Ureter (tissue), 1 donor: Measurements from ENCODE around the gene TIMP3. TPM values are rescaled to one million over a fixed set of nuclear protein-coding genes. Genes with fewer than 3 reads are reported as not detected.
"Not testable (repeated sequence)": the region's sequence is repeated elsewhere in the genome, so short reads cannot be mapped to it uniquely, and the experiment has no call there.

ENCODE experiments used
- DNase-seq: peaks from one replicate; pipeline ENCODE4 v3.0.0-alpha.2; 2020; ENCODE audit warnings: low spot score
- total RNA-seq: library from RNA; stranded (reverse); gene quantifications from one replicate; pipeline ENCODE4 v1.2.4, GENCODE V29; 2023
- donor health status: DM: yes; HTN: yes; CAD: no.

The TIMP3 gene
- total RNA-seq, result 279 TPM

DNA sequence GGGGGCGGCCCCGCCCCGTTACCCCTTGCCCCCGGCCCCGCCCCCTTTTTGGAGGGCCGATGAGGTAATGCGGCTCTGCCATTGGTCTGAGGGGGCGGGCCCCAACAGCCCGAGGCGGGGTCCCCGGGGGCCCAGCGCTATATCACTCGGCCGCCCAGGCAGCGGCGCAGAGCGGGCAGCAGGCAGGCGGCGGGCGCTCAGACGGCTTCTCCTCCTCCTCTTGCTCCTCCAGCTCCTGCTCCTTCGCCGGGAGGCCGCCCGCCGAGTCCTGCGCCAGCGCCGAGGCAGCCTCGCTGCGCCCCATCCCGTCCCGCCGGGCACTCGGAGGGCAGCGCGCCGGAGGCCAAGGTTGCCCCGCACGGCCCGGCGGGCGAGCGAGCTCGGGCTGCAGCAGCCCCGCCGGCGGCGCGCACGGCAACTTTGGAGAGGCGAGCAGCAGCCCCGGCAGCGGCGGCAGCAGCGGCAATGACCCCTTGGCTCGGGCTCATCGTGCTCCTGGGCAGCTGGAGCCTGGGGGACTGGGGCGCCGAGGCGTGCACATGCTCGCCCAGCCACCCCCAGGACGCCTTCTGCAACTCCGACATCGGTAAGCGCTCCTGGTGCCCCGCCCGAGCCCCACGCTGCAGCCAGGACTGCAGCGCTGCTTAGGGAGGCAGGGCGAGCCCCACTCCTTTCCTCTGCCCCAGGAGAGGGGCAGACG lies at the start of gene TIMP3:
TIMP3 (plus strand) TSS at position 169 of the 700 bp plus-strand sequence; CDS start at position 466, 297 bp downstream.
- peak; percentile 88 for DNase-seq

DNA sequence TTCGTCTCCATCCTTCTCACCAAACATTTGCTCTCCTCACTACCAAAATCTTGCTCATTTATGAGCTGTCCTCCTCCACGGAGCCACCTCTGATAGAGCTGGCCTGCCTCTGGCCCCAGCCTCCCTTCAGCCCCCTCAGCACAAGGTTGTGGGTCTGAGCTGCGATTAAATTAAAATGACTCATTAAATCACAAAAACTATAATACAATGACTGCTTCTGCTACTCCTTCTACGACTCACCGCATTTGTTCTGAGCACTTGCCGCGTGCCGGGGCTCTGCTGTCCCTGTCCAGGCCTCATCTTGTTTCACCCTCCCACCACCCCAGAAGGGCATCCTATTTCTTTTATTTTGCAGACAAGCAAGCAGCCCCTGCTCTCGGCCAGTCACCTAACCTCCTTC lies 49.2 kb upstream of the TIMP3 start:
- DNase-seq, result no peak

DNA sequence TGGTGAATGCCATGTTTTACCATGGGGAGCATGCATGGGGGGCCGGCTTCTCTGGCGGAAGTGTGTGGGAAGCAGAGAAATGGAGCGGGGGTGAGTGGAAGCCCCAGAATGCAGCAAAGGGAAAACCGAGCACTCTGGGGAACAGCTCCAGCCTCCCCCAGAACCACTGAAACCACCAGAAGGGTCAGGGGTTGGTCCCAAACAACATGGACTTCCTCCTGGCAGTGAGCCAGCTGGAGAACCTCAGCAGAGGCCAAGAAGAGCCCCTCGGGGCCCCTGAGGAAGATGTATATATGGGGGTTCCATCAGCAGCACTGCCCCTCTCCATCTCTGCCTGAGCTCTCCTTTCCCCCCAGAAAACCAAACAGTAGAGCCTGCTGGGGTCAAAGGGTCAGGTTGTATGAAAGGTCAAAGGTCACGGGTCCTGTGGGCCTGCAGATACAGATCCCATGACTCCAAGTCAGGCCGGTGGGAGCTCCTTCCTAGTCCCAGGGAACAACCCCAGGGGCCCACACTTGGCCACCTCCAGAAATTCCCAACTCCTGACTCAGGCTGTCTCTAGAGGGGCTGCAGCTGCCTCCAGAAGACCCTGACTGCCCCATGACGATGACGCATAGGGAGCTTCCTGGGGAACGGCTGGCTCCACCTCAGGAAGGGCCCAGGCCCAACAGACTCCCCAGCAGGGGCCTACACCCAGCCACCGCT lies 48.5 kb upstream of the TIMP3 start:
- DNase-seq, result no peak

DNA sequence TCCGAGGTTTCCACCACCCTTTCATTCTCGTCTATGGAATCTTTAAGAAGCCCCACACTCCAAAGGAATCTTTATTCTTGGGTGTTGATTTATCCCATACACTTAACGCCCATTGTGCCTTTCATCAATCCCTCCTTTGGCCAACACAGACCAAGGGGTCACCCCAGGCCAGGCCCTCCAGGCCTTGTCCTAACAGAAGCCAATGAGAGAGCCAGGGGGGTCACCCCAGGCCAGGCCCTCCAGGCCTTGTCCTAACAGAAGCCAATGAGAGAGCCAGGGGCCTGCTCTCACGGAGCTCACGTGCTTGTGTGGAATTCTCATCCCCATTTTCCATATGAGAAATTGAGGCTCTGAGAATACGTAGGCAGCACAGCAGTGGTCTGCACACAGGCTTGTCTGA lies 47.9 kb upstream of the TIMP3 start:
- no peak for DNase-seq

DNA sequence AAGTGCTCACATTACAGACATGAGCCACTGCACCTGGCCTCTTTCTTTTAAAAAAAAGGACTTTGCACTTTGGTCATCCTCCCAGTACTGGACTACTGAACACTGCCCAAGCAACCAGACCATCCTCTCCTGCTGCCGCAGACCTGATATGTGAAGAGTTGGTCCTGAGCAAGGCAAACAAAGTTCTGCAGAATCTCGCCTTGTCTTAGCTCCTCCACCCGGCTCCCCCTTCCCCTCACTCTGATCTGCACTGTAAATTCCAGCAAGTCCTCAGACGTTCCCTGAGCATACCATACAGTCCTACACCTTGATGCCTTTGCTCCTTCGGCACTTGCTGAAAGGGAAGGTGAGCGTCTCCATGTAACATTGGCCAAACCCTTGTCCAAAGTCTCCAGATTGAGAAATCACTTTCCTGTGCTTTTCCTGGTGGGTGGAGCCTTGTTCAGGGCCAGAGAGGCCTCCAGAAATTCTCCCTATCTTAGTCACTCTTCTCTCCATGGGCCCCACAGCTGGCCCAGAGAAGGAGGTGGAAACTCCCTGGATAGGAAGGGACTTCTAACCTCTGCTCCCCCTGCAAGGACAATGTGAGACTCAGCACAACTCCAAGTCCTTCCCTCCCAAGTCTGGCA lies 47.0 kb upstream of the TIMP3 start:
- no peak for DNase-seq

DNA sequence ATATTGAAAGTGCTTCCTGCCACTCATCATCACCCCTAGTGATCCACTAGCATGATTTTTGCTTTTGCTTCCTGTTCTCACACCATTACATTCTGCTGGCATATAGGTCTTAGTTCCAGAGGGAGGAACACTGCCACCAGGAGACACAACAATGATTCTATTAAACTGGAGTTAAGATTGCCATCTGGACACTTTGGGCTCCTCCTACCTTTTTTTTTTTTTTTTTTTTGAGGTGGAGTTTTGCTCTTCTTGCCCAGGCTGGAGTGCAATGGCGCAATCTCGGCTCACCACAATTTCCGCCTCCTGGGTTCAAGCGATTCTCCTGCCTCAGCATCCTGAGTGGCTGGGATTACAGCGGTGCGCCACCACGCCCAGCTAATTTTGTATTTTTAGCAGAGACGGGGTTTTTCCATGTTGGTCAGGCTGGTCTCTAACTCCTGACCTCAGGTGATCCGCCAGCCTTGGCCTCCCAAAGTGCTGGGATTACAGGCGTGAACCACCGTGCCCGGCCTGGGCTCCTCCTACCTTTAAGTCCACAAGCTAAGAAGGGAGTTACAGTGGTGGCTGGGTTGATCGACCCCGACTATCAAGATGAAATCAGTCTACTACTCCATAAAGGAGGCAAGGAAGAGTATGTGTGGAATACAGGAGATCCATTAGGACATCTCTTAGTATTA lies 44.3 kb upstream of the TIMP3 start:
- DNase-seq, result not testable (repeated sequence)

DNA sequence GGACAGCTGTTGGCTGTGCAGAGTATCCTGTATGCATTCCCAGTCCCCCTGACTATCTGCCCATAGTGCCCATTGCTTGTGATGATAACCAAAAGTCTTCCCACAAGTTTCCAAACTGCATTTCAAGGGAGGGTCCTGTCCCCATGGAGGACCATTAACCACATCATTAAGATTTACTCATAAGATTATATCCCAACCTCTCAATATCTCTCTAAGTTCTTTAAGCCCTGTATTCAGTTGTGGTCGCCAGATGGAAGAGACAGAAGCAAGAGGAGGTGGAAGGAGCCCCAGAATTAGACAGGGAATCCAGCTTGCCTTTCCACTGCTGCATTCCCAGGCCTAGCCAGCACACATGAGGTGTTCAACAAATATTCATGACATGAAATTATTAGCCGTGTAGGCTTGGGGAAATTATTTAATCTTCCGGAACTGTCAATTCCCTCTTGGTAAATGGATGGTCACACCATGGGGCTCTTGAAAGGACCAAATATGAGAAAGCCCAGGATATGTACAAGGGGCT lies 42.6 kb upstream of the TIMP3 start:
- DNase-seq, result no peak

DNA sequence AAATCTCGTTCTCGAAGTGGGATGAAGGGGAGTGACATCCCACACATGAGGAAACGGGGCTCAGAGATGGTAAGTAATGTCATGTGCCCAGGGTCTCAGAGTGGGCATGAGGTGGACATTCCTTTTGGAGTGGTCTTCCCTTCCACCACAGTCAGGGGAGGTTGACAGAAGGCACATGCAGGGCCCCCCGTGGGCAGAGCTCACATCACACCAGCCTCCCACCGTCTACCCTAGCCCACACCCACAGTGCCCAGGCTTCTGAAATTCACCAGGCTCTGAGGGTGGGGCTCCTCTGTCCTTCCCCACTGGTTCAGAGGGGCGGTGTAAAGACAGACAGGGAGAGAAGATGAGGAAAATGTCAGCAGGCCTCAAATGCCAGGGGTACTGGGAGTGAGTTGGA lies 41.1 kb upstream of the TIMP3 start:
- DNase-seq, result no peak

DNA sequence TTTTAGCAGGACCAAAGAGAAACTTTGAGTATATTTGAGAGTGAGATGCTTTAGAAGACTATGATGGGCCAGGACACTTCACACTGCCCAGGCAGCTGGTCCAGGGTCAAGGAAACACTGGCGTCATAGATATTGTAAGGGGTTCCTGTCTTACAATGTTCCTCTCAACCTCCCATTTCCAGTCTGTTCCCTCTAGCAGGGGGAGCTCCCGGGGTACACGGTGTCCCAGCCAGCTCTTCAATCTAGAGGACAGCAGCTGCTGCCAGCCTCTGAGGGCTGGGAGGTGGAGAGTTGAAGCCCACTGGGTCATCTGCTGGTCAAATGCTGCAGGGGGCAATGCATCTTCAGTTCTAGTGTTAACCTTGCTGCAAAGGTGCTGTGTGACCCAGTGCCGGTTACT lies 40.7 kb upstream of the TIMP3 start:
- DNase-seq, result no peak

DNA sequence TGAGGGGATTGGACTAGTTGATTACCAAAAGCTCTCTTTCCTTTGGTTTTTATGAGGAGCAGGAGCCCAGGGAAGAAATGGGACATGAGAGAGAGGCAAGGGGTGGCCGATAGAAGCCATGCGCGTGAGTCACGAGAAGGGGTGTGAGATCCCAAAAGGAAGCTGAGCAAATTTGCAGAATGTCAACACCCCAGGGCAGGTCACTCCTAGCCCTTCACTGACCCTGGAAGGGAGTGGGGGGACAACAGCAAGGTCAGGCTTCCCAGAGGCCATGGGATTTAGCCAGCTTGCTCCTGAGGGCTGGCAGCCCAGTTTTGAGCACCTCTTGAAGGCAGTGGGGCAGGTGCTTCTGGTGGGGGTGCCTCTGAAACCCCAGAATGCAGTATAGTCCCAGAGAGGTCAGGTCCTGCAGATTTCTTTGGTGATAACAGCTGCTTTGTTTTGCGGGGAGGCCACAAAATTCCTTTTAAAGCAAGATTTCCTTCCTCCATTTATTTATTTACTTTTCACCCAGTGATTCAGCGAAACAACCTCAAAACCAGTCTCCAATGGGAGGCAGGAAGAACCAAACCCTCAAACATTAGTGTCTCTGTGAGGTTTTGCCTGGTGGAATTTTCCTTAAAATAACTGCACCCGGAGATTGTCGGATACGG lies 40.1 kb upstream of the TIMP3 start:
- DNase-seq, result no peak

DNA sequence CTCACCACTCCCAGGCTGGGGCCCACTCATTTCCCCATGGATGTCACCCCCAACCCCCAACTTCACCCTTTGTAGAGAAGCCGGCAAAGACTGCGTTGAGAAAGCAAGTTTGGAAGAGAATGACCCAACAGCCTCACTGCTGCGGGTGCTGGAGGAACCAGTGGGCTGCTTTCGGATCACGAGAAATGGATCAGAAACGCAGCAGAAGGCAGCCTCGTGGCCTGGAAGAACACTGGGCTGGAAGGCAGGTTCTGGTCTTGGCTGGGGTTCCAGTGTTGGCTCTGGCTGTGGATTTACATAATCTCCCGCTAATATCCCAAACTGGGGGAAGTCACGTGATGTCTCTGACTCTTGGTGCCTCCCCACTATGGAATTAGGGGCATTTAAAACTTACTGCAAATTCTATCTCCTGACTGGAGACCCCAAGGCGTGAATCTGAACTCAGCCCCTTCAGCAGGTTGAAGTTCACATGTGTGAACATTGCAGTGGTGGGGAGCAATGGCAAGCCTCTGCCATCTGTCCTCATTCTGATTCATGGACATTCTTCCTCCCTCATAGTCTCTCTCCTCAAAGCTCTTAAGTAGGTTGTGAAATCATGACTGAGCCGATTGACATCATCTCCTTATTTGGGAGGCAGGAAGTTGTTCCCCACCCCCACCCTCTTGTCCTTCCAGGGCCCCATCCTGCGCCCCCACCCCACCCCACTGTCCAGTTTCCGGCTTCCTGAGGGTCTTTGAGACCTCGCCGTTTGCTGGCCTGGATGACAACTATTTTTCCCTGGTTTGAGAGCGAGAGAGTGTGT lies 37.0 kb upstream of the TIMP3 start:
- no peak for DNase-seq

DNA sequence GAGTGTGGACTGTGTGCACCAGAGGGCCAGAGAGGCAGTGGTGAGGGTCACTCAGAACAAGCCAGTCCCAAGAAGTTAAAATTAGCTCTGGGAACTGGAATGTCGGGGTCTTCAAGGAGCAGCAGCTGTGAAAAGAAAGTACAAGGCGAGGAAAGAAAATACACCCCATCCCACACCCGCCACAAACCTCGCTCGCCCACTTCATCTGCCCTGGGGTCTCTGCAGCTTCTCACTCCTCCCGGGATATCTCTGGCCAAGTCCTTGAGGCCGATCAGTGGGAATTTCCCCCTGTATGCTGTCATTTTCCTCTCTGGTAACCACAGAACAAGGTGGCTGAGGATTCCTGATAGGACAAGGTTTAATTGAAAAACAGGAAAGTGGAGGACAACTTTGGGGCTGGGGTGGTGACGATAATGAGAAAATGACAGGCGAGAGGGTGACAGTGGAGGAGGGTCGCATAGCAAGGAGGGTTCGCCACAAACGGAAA lies 36.3 kb upstream of the TIMP3 start:
- no peak for DNase-seq

DNA sequence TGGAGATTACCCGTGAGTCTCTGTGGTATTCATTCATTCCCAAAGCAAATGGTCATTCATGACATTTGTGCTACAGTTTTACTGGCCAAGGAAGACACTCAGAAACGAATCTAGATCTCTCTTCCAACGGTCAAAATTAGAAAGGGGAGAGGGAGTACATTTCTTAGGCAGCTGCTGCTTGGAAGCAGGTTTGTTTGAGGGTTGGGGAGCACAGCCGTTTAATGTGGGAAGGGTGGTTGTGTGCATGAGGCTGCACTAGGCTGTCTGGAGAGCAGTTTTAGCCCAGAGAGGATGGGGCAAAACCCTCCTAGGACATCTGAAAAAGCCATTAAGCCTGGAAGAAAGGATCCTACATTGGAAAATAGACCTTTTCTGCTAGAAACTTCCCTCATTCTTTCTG lies 29.7 kb upstream of the TIMP3 start:
- no peak for DNase-seq

DNA sequence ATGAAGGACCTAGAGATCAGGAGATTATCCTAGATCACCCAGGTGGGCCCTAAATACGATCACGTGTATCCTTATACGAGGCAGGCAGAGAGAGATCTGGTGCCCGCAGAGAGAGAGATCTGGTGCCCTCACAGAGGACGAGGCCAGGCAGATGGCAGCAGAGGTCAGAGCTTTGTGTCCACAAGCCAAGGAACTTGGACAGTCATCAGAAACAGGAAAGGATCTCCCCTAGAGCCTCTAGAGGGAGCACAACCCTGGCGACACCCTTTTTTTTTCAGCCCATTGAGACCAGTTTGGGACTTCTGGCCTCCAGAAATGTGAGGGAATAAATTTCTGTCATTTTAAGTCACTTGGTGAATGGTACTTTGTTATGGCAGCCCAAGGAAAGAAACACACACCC lies 25.5 kb upstream of the TIMP3 start:
- DNase-seq, result no peak

DNA sequence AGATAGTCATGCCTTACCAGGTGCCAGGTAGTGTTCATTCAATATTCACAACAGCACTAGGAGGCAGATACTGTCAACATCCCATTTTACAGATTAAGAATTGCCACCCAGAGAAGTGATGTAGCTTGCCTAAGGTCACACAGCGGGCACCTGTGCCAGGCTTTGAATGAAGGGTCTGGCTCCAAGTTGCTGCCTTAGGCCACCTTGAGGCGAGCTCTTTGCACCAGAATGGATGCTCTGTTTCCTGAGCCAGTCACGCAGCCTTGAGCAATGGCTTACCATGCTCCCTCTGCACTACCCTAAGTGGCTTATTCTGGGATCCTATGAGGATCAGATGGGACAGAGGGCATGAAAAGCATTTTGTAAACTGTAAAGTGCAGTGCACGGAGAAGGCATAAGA lies 25.1 kb upstream of the TIMP3 start:
- DNase-seq, result no peak

DNA sequence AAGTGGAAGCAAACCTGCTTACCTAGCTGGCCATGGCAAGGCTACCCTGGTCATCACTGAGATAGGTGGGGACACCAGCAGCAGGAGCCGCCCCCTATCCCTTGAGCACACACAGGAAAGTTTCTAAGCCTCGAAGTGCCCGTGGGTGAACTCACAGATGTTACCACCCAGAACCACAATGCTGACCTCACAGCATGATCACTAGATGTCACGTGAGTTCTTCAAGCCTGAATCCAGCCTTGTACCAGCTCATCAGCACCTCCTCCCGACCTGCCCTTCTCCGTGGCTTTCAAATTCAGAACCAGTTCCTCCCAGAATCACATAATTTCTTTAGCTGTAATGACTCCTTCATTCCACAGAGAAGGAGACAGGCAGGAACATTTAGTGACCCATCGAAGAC lies 24.7 kb upstream of the TIMP3 start:
- no peak for DNase-seq

DNA sequence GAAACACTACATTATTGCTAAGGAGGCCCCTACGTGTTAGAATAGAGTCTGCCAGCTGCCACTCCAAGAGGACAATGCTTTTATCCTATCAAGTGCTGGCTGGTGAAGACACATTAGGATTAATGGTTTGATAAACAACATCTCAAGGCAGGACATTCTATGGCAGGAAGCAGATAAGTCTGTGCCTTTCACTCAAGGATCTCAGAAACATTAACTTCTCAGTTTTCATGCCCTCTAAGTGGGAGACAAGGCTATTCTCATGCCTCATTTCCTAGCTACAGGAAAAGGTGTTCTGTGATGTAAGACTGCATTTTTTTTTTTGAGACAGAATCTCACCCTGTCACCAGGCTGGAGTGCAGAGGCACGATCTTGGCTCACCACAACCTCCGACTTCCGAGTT lies 23.5 kb upstream of the TIMP3 start:
- no peak for DNase-seq

DNA sequence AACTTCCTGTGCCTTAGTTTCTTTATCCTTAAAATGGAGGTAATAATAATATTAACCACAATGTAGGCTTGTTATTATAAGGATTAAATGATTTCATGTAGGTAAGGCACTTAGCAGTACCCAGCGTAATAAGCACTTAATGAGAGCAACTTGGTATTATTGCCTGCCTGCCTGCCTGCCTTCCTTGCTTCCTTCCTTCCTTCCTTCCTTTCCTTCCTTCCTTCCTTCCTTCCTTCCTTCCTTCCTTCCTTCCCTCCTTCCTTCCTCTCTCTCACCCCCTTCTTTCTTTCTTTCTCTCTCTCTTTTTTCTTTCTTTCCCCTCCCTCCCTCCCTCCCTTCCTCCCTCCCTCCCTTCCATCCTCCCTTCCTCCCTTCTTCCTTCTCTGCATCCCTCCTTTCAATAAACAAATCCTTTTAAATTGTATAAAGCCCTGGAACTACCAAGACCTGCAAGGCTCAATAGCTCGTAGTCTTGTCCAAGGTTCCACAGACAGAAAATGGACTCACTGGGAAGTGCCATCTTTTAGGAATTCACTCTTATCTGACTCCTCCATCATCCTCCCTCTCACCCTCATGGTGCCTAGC lies 20.7 kb upstream of the TIMP3 start:
- DNase-seq, result no peak

DNA sequence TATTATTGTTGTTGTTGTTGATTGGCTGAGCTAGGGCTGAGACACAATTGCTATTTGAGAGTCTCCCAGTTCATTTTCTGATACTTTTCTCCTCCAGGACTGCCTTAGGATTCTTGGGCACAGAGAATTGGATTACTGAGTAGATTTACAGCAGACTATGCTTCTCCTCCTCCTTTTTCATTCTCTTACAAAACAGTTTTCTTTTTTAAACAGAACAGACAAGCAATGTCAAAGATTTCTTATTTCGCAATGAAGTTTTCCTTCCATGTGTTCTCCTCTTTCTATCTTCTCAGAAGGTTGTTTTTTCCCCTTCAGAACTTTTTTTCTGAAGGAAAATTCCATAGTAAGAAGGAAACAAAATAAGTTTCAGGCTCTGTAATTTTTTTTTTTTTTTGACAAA lies 19.8 kb upstream of the TIMP3 start:
- no peak for DNase-seq

DNA sequence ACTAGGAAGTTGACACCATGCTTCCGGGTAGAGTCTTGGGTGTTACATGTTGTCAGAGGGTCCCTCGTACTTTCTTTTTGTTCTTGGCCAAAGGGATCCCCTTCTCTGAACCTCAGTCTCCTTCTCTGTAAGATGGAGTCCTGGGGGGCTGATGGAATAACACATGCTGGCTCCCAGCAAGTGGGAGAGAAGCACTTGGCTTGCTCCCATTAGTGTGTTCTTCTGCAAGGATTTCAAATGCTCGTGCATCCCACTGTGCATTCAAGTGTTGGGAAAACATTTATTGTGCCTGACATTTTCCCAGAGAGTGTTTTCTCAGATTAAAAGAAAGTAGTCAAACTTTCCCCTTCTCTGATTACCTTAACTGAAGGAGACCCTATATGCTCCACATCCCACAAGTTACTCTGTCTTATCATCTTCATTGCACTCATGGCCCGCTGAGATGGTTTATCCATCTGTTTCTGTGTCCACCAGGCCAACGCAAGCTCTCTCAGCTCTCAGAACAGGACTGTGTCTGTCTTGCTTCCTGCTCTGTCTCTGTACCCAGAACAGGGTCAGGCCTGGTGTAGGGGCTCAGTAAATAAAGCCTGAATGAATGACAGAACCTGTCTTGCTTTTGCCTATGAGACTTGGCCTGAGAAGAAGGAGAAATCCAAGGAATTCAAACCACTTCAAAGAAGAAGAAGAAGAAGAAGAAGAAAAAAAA lies 16.0 kb upstream of the TIMP3 start:
- DNase-seq, result no peak
